Measurements from ENCODE around the gene WASHC2A.
"Not testable (repeated sequence)": the region's sequence is repeated elsewhere in the genome, so short reads cannot be mapped to it uniquely, and the experiment has no call there.

Gene WASHC2A

GRCh38 chr10:50061548-50061947 lies 6.2 kb upstream of the WASHC2A start:
- not testable (repeated sequence) for DNase-seq

- DNase-seq = no peak
Observed at GRCh38 chr10:50063100-50063499, 4.7 kb upstream of the WASHC2A start.

GRCh38 chr10:50068352-50068659 lies 552 bp downstream of the WASHC2A start:
- DNase-seq = not testable (repeated sequence)

- not testable (repeated sequence) for DNase-seq
Observed at GRCh38 chr10:50075139-50075538, 7.4 kb downstream of the WASHC2A start.

- DNase-seq = not testable (repeated sequence)
Observed at GRCh38 chr10:50075544-50075943, 7.8 kb downstream of the WASHC2A start.

- DNase-seq = not testable (repeated sequence)
Observed at GRCh38 chr10:50091304-50091703, 23.6 kb downstream of the WASHC2A start.

- DNase-seq = not testable (repeated sequence)
Observed at GRCh38 chr10:50092928-50093327, 25.2 kb downstream of the WASHC2A start.

GRCh38 chr10:50094630-50095029 lies 26.9 kb downstream of the WASHC2A start:
- not testable (repeated sequence) for DNase-seq

GRCh38 chr10:50095402-50095801 lies 27.6 kb downstream of the WASHC2A start:
- DNase-seq = not testable (repeated sequence)

GRCh38 chr10:50096722-50097121 lies 29.0 kb downstream of the WASHC2A start:
- not testable (repeated sequence) for DNase-seq

- not testable (repeated sequence) for DNase-seq
Observed at GRCh38 chr10:50098645-50099044, 30.9 kb downstream of the WASHC2A start.

- not testable (repeated sequence) for DNase-seq
Observed at GRCh38 chr10:50101139-50101582, 33.4 kb downstream of the WASHC2A start.

GRCh38 chr10:50101747-50102146 lies 34.0 kb downstream of the WASHC2A start:
- DNase-seq = not testable (repeated sequence)

- DNase-seq = not testable (repeated sequence)
Observed at GRCh38 chr10:50102267-50102666, 34.5 kb downstream of the WASHC2A start.

- DNase-seq = not testable (repeated sequence)
Observed at GRCh38 chr10:50108999-50109698, 41.4 kb downstream of the WASHC2A start.

GRCh38 chr10:50112419-50113112 lies 44.8 kb downstream of the WASHC2A start:
- DNase-seq = not testable (repeated sequence)

GRCh38 chr10:50126765-50127164 lies 59.0 kb downstream of the WASHC2A start:
- DNase-seq = not testable (repeated sequence)

GRCh38 chr10:50127770-50128292 lies 60.1 kb downstream of the WASHC2A start:
- not testable (repeated sequence) for DNase-seq

- not testable (repeated sequence) for DNase-seq
Observed at GRCh38 chr10:50131245-50131965, 63.7 kb downstream of the WASHC2A start.

- not testable (repeated sequence) for DNase-seq
Observed at GRCh38 chr10:50132322-50132721, 64.6 kb downstream of the WASHC2A start.

- DNase-seq = not testable (repeated sequence)
Observed at GRCh38 chr10:50132841-50133240, 65.1 kb downstream of the WASHC2A start.

- not testable (repeated sequence) for DNase-seq
Observed at GRCh38 chr10:50143512-50144174, 75.9 kb downstream of the WASHC2A start.

- not testable (repeated sequence) for DNase-seq
Observed at GRCh38 chr10:50145575-50145974, 77.8 kb downstream of the WASHC2A start.
